GM19240 (cell line): Measurements from ENCODE around the gene DLK1.

Experiments
- DNase-seq: peaks from one replicate; pipeline ENCODE4 v3.0.0; 2011; ENCODE audit warnings: low spot score; ENCODE audit not compliant: insufficient read length

The DLK1 gene

DNA sequence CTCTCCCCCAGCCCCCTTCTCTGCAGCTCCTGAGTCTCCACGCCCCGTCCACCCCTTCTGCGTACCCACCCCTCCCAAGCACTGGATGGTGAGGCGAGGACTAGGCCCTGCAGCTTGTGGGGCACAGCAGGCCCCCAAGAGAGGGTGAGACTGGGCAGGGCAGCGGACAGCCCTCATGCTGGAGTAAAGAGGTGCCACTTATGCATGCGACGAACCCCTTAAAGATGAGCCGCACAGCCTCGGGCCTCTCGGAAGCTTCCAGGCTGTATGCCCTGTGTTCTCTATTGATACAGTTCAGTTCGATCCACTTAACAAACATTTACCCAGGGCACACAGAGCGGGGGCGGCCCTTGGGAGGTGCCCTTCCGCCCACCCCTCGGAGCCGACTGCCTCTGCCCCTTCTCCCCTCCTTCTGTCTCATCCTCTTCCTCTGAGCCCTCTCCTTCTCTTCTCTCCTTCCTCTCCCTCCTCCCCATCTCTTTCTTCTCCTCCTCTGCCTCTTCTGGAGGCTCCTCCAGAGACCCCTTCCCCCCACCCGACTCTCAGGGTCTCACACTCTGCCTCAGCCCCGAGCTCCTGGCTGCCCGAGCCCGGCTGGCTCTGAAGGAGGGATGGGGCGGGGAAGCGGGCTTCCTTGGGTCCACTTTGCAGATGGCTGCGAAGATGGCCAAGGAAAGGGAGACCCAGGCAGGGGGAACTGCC, 32.7 kb upstream of the DLK1 start:
- DNase-seq: no peak

DNA sequence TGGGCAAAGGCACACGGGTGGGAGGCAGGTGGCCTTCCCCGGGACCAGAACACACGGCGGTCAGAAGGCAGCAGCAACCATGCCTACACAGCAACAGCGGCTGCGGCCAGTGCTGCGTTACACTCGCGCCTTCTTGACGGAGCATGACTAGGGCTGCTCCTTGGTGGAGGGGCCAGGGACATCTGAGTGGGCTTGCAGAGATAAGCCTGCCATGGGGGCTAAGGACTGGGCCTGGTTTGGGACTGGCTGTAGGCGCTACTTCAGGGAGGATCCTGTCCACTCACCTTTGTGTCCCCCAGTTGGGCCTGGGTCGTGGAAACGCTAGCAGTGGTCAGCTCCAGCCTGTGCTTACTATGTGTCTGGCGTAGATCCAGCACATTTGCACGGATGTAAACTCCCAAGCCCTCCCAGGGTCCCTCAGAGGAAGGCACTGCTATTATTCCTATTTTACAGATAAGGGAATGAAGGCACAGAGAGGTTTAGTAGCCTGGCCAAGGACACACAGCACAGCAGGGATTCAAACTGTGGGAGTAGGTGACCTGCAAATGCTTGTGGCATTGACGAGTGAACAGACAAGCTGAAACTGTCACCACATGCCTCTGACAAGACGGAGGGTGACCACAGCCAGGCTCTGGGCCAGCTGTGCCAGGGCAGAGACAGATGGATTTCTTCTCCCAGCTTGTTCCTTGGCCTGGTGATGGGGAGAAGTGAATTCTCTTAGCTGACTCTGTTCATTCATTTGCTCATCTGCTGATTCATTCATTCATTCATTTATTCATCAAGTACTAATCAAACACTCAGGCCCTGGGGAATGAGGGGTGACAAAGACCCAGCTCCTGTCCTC, 31.9 kb upstream of the DLK1 start:
- no peak for DNase-seq

DNA sequence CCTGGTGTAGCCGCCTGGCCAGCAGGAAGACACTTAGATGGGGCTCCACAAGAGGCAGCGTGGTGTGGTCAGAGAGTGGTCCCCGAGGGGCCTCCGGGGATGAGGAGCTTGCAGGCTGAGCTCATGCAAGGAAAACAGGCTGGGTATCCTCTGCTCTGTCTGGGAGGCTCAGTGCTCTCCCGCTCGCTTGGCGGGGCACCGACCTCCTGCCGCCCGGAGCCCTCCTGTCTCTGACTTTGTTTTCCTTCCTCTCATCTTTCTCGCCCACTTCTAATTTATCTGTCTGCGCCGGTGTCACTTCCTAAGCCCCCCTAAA, 31.3 kb upstream of the DLK1 start:
- no peak for DNase-seq

DNA sequence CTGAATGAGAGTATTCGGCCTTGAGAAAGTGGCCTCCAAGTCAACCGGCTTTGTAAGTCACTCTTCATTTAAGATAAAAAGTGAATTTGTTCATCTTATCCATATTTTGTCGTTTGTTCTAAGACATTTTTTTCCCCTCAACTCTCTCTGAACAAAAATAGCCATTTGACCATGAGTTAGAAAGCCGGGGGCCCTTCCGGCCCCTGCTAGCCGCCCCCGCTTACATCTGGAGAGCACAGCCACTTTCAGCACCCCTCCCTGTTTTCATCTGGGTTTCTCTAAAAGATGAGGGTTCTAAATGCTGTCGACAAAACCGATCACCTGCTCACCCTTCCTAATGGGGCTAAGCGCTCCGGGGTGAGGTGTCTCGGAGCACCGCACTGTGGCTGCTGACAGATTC, 30.7 kb upstream of the DLK1 start:
- no peak for DNase-seq

DNA sequence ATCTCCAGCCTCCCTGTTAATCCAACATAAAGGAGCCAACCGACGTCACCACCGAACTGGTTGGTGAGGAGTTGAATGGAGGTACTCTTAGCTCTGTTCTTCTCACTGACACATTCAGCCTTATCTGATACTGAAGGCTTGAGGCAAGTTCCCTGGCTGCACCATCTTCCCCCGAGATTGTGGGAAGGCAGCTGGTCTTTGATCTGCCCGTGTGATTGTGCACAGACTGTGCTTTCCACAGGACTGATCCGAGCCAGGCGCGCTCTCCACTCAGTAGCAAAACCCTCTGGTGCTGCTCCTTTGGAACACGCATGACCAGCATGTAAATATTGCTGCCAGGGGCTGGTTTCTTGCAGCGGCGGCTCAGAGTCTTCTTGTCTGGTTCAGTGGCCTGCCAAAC, 30.1 kb upstream of the DLK1 start:
- DNase-seq: no peak

DNA sequence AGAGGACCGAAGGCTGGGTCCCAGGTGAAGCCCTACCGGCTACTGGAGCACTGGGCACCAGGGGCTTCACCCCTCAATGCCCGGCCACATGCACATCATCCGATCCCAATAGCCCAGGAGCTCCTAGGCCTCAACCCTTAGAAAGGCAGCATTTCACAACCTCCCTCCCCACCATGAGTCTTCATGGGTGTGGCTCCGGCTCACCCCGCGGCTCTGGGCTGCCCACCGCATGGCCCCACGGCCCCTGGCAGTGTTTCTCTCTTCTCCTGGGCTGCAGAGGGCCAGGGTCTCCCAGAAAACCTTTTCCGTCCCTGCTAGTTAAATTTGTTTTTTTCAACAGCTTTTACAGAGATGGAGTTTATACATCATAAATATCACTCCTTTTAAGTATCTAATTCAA, 28.6 kb upstream of the DLK1 start:
- no peak for DNase-seq

DNA sequence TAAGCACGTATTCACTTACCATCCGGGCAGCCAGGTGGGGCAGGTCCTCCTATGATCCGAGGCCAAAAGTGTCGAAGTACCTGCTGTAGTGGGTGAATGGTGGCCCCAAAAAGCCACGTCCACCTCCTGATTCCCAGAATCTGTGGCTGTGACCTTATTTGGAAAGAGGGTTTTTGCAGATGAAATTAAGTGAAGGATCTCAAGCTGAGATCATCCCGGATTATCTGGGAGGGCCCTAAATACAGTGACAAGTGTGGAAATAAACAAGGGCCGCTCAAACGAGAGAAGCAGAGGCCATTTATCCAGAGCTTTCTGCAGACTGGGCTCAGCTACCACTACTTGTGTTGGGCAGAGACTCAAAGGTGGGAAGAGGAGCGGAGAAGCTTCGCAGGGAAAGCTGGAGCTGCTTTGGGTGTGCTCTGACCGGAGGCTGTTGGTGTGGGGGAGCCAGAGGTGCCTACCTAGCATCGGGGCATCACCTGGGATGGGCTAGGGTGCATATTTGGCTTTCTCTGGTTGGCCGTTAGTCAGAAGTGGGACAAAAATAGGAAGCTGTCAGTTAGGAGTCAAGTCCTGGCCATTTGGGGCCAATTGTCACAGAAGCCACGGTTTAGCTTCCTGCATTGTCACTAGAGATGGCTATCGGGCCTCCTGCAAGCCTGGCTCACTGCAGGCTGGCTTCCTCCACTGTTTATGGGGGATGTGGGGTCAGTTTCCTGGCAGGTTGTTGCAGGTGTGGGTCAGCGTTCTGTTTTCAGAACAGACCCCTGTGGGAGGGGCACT, 27.8 kb upstream of the DLK1 start:
- no peak for DNase-seq

DNA sequence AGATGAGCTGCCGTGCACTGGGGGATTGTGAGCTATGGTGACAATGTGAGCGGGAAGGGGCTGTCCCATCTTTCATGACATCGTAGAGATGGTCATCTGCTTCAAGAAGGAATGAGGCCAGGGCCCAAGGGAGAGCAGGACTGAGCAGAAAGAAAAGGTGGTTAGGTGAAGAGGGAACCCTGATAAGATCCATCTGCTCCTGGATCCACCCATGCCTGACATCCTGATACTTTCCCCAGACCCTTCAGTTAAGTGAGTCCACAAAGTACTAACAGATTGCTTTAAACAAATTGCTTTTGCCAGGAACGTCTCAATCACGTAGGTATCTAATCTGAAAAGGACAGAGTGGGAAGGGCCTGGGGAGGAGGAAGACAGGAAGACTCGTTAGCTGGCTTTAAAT, 25.4 kb upstream of the DLK1 start:
- DNase-seq: no peak

DNA sequence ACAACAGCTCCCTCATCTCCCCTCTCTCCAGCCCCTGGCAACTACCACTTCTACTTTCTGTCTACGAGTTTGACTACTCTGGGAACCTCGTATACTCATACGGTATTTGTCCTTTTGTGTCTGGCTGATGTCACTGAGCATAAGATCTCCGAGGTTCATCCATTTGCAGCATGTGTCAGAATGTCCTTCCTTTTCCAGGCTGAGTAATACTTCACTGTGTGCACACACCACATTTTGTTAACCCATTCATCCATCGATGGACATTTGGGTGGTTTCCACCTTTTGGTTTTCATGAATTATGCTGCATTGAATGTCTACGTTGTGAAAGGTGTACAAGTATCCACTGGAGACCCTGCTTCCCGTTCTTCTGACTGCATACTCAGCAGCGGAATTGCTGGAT, 24.1 kb upstream of the DLK1 start:
- DNase-seq: no peak

DNA sequence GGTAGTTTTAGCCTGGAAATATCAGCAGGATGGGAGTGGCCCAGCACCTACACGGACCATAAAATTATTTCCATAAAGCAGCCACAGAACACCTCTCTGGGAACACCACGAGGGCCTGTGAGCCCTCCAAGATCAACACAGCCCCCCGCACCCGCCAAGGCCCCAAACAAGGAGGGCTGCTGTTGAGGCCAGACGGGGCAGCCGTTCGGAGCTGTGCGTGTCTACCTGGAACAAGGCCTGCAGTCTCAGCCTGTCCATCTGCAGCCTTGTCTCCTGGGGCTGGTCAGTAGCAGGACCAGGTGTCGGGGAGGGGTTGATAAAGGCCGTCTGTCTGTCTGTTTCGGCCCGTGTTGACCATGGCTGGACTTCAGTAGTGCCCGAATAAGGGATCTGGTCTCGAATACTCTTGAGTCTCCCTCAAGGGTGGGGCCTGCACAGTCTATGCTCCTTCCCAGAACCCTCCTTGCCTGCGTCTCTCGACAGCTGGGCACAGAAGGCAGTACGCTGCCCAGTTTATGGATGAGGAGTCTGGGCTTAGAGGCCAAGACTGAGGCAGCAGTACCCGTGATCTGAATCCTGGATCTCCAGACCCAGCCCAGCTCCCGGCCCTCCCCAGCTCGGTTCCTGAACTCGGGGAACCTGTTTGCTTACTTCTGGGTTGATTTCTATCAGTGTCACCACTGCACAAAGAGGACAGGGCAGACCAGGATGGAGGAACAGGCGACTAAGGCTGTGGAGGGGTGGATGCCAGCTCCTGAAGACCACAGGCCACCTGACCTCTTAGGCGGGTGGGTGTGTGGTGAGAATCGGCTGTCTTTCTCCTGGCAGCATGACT, 23.1 kb upstream of the DLK1 start:
- no peak for DNase-seq

DNA sequence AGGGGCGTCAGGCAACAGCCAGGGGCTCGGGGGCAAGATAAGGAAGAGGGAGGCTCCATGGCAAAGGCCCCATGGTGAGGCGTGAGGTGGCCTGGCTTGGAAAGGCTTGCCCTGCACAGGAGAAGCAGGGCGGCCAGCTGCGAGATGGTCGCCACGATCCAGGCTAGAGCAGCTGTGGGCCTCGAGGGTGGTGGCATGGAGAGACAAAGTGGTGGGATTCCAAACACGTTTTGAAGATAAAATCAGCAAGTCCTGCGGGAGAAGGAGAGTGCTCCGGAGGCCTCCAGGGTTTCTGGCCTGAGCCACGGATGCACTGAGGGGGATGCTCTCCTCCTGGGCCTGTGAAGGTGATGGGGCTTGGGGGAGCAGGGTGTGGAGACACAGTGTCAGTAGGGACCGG, 20.5 kb upstream of the DLK1 start:
- no peak for DNase-seq

DNA sequence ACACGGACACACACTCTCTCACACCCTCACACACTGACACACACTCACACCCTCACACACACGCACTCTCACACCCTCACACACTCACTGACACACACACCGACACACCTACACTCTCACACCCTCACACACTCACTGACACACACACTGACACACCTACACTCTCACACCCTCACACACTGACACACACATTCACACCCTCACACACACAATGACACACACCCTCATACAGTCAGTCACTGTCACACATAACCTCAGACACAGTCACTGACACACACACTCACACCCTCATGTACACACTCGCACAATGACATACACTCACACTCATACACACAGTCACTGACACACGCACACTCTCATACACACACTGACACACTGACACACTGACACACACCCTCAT, 19.8 kb upstream of the DLK1 start:
- no peak for DNase-seq

DNA sequence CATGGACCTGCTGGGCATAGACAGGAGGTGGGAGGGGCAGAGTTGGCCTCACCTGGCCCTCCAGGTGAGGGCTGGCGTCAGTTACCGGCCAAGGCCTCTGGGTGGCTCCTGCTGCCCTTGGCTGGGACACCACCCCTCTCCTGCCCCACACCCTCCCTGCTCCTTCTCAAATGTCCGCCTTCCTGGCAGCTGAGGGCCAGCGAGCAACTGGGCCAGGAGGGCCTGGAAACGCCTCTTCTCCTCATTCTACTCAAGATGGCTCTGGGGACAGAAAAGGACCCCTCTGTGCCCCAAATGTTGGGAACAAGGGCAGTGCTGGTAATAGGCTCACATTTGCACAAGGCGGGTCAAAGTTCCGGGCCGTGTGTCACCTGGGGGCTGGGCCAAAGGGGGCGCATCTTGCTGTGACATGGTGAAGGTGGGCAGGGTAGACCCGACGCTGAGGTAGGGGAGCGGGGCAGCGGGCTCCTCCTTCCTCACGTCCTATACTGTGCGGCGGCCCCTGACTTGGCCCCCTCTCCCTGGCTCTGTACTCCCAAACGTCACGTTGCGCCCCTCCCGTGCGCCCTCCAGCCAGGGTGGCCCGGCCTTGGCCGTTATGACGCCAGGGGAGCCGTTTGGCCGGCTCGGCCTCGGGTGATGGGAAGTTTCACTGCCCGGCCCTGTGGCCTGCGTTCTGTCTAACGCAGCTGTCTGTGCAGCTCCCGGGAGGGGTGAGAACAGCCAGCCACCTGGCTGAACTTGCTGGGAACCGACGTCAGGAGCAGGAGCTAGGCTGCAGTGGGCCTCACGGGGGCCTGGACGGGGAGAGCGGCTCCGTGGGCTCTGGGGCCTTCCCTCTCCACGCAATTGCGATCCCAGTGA, 18.0 kb upstream of the DLK1 start:
- DNase-seq: no peak

DNA sequence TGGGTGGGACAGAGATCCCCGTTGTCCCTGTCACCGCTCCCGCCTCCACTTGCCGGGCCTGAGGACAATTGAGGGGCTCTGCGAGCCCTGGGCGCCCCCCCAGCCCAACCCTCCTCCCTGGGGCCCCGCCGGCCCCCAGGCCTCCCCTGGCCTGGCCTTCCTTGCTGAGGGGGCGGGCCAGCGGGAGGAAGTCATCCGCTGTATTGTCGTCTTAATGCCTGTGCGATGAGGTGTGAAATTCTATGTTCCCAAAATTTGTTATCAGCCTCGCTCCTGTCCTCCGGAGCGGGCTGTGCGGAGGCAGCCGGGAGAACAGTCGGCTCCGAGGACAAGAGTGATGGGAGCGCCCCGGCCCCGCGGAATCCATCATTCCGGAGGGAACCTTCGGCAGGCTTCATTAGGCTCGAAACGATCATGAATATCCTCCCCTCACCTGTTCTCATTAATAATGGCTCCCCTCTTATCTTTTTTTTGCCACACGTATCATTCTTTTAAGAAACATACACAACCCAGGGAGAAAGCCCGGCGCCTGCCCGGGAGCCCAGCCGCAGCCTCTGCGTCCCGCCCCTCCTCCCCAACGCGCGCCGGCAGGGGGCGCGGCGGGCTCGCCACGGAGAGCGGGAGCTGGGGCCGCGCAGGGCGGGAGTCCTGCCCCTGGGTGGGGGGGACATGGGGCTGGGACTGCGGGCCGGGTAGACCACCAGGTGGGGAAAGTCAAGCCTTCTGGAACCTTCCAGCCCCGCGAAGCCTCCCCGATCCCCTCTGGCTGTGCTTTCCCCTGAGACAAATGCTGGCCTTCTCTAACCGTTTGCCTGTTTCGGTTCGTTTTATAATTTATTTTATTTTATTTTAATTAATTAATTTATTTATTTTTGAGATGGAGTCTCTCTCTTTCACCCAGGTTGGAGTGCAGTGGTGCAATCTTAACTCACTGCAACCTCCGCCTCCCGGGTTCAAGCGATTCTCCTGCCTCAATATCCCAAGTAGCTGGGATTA, 17.1 kb upstream of the DLK1 start:
- DNase-seq: no peak

DNA sequence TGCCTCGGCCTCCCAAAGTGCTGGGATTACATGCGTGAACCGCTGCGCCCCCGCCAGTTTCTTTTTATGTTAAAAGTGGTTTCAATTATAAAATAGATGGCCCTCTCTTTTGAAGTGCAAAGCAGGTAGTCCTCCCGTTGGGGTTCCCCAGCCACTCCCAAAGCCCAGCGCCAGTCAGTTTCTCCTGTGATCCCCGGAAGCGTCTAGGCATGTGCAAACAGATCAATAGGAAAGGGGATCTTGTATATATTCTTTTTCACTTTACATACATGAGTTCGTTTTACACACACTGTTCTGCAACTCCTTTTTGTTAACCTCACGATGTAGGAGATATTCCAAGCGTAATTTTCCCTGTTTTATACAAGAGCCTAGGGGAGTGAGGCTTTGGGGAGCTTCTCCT, 16.3 kb upstream of the DLK1 start:
- no peak for DNase-seq

DNA sequence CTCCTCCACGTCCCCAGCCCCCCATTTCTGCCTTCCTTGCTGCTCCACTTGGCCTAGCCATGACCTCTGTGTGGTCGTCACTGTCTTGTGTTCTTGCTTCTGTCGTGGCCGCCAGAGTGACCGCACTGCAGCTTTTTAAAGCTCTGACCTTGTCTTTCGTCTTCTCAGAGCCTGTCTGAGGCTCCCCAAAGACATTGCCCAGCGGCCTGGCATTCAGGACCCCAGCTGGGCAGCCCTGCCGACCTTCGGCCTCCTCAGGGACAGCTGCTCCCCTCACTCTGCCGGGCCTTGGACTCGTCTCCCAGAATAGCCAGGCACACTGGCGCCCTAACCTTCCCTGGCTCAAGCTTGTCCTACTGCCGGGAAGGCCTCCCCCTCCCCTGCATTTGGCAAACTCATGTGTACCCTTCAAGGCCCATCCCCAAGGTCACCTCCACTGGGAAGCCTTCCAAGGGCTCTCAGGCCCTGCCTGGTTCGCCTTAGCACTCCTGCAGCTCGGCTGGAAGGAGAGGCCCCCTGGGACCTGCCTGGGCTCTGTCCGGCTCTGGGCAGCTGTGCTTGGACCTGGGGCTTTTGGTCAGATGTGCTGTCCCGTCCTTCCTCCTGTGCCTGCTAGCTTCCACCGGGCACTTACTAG, 15.7 kb upstream of the DLK1 start:
- DNase-seq: no peak

DNA sequence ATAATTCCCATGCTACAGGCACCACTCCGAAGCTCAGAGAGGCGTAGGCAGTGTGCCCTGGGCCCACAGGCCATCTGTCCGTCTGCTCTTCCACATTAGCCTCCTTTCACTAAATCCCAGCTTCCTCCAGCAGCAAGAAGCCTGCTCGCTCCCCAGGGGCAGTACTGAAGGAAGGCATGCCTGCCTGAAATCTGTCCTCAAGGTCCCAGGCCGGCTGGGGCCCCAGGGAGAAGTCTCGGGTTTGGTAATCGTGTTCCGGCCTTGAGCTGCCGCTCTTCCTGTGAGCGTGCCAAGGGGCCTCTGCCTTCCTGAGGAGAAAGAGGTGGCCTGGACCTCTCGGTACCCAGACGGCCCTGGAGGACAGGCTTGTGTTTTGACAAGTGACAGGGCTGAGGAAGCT, 15.2 kb upstream of the DLK1 start:
- no peak for DNase-seq

DNA sequence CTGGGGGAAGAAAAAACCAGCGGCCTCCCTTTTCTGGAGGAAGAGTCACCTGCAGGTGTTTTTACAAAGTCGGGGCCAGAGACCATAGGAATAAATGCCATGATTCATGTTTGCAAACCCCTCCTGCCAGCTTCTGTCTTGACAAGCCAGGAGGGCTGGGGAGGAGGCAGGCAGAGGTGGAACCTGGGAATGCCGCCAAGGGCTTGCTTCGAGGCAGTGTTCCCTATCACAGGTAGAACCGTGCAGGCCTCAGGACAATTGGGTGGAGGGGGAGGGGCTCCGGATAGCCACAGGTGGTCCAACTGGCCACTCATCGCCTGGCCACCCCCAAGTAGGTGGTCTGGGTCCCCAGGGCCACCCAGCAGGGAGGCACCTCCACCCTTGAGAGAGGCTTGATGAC, 14.2 kb upstream of the DLK1 start:
- DNase-seq: no peak

DNA sequence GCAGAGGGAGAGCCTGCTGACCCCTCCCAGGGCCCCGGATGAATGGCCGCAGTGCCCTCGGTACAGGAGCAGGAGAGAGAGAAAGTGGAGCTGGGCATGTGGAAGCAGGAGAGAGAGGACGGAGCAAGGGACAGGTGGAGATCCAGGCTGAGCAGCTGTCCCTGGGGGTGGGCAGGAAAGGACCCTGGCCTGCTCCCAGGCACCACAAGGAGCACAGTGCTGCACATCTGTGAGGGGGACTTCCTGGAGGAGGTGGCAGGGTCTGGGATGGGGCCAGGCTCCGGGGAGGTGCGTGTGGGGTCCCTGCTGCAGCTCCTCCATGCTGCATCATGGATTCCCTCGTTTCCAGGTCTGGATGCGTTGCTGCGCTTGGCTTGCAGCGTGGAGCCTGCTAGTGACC, 13.0 kb upstream of the DLK1 start:
- no peak for DNase-seq
